H9 (cell line): Measurements from ENCODE around the gene CCDC3. TPM values are rescaled to one million over a fixed set of nuclear protein-coding genes. Genes with fewer than 3 reads are reported as not detected.

Experiments used
- DNase-seq: peaks from one replicate; pipeline ENCODE4 v3.0.0-alpha.2; 2017
- H2AFZ ChIP-seq: one replicate; pipeline ENCODE4 v1.6.1; 2013; ENCODE audit warnings: mild to moderate bottlenecking, low read length, control low read depth, moderate library complexity
- H2AK5ac ChIP-seq: 2 replicates; pipeline ENCODE4 v1.6.1; 2013; ENCODE audit warnings: low read length, control low read depth, mixed read lengths; ENCODE audit not compliant: insufficient read length
- H2BK120ac ChIP-seq: one replicate; pipeline ENCODE4 v1.6.1; 2013; ENCODE audit warnings: low read depth, mild to moderate bottlenecking, low read length, control low read depth, inconsistent platforms; ENCODE audit not compliant: poor library complexity, severe bottlenecking
- H2BK12ac ChIP-seq: 2 replicates; pipeline ENCODE4 v1.6.1; 2013; ENCODE audit warnings: low read length, control low read depth, mixed read lengths, low read depth; ENCODE audit not compliant: insufficient read length
- H2BK15ac ChIP-seq: 2 replicates; pipeline ENCODE4 v1.6.1; 2013; ENCODE audit warnings: low read depth, low read length, control low read depth
- H2BK20ac ChIP-seq: one replicate; pipeline ENCODE4 v1.6.1; 2013; ENCODE audit warnings: low read depth, mild to moderate bottlenecking, low read length, control low read depth, inconsistent platforms; ENCODE audit not compliant: poor library complexity, severe bottlenecking
- H2BK5ac ChIP-seq: 2 replicates; pipeline ENCODE4 v1.6.1; 2013; ENCODE audit warnings: low read length, control low read depth, mixed read lengths; ENCODE audit not compliant: insufficient read length
- H3K14ac ChIP-seq: 2 replicates; pipeline ENCODE4 v1.6.1; 2013; ENCODE audit warnings: low read length, control low read depth; ENCODE audit not compliant: insufficient read depth
- H3K18ac ChIP-seq: 2 replicates; pipeline ENCODE4 v1.6.1; 2013; ENCODE audit warnings: low read depth, mild to moderate bottlenecking, mixed read lengths, low read length, control low read depth; ENCODE audit not compliant: insufficient read length
- H3K23ac ChIP-seq: 2 replicates; pipeline ENCODE4 v1.6.1; 2013; ENCODE audit warnings: low read length, control low read depth, mixed read lengths, low read depth; ENCODE audit not compliant: insufficient read length
- H3K23me2 ChIP-seq: 2 replicates; pipeline ENCODE4 v1.6.1; 2013; ENCODE audit warnings: low read depth, mild to moderate bottlenecking, mixed read lengths, low read length, control low read depth; ENCODE audit not compliant: insufficient read length, poor library complexity, severe bottlenecking
- H3K27ac ChIP-seq: 2 replicates; pipeline ENCODE4 v1.5.1; 2013; ENCODE audit warnings: low read length, control low read depth, mixed read lengths, low read depth; ENCODE audit not compliant: insufficient read length
- H3K27me3 ChIP-seq: 2 replicates; pipeline ENCODE4 v1.6.1; 2013; ENCODE audit warnings: low read length, control low read depth, inconsistent platforms; ENCODE audit not compliant: insufficient read depth
- H3K4ac ChIP-seq: 2 replicates; pipeline ENCODE4 v1.6.1; 2013; ENCODE audit warnings: low read depth, mild to moderate bottlenecking, control low read depth, inconsistent platforms, low read length, moderate library complexity
- H3K4me1 ChIP-seq: 2 replicates; pipeline ENCODE4 v1.6.1; 2013; ENCODE audit warnings: low read length, control low read depth, inconsistent platforms; ENCODE audit not compliant: insufficient read depth
- H3K4me2 ChIP-seq: 2 replicates; pipeline ENCODE4 v1.6.1; 2013; ENCODE audit warnings: low read length, control low read depth, mixed read lengths; ENCODE audit not compliant: insufficient read length, insufficient read depth
- H3K56ac ChIP-seq: 2 replicates; pipeline ENCODE4 v1.6.1; 2013; ENCODE audit warnings: low read depth, mild to moderate bottlenecking, mixed read lengths, low read length, control low read depth; ENCODE audit not compliant: insufficient read length
- H3K79me1 ChIP-seq: 2 replicates; pipeline ENCODE4 v1.6.1; 2013; ENCODE audit warnings: low read depth, mild to moderate bottlenecking, moderate library complexity, low read length, control low read depth, inconsistent platforms; ENCODE audit not compliant: insufficient read depth, poor library complexity, severe bottlenecking
- H3K79me2 ChIP-seq: 2 replicates; pipeline ENCODE4 v1.6.1; 2013; ENCODE audit warnings: low read length, control low read depth, inconsistent platforms; ENCODE audit not compliant: insufficient read depth
- H3K9ac ChIP-seq: 2 replicates; pipeline ENCODE4 v1.6.1; 2013; ENCODE audit warnings: low read length, control low read depth, mixed read lengths; ENCODE audit not compliant: insufficient read length; ENCODE audit errors: extremely low read depth
- H3K9me3 ChIP-seq: one replicate; pipeline ENCODE4 v1.6.1; 2013; ENCODE audit warnings: low read depth, low read length, inconsistent platforms; ENCODE audit not compliant: control insufficient read depth
- H3T11ph ChIP-seq: one replicate; pipeline ENCODE4 v1.6.1; 2013; ENCODE audit warnings: mild to moderate bottlenecking, low read length, control low read depth, inconsistent platforms
- H4K20me1 ChIP-seq: one replicate; pipeline ENCODE4 v1.6.1; 2013; ENCODE audit not compliant: control insufficient read depth, insufficient read length, insufficient read depth
- H4K5ac ChIP-seq: 2 replicates; pipeline ENCODE4 v1.6.1; 2013; ENCODE audit warnings: low read depth, mild to moderate bottlenecking, mixed read lengths, low read length, control low read depth; ENCODE audit not compliant: insufficient read length
- H4K8ac ChIP-seq: replicated peaks from 2 replicates; pipeline ENCODE4 v1.6.1; 2013; ENCODE audit warnings: low read length, control low read depth, mixed read lengths, low read depth; ENCODE audit not compliant: insufficient read length
- H4K91ac ChIP-seq: 2 replicates; pipeline ENCODE4 v1.6.1; 2013; ENCODE audit warnings: low read depth, mild to moderate bottlenecking, moderate library complexity, mixed read lengths, low read length, control low read depth; ENCODE audit not compliant: insufficient read length
- H3K27ac Mint-ChIP-seq, 3 experiments: 2 replicates in 2 of 3; 3 replicates in 1 of 3; pipeline ENCODE4 v1.8.0; 2020 to 2021; ENCODE audit warnings: mixed read lengths in 3 of 3, mild to moderate bottlenecking in 1 of 3, moderate library complexity in 1 of 3
- H3K27me3 Mint-ChIP-seq: 2 replicates; pipeline ENCODE4 v1.8.0; 2021; ENCODE audit warnings: low read depth, mild to moderate bottlenecking, moderate library complexity, mixed read lengths
- H3K36me3 Mint-ChIP-seq, 3 experiments: 2 replicates in 2 of 3; 3 replicates in 1 of 3; pipeline ENCODE4 v1.8.0; 2020 to 2021; ENCODE audit warnings: low read depth in 3 of 3, mixed read lengths in 3 of 3; ENCODE audit not compliant: insufficient read depth in 1 of 3
- H3K4me1 Mint-ChIP-seq, 2 experiments: 2 replicates each; pipeline ENCODE4 v1.8.0; 2020; ENCODE audit warnings: mixed read lengths in 2 of 2
- H3K4me3 Mint-ChIP-seq, 2 experiments: 2 replicates in 1 of 2; 3 replicates in 1 of 2; pipeline ENCODE4 v1.8.0; 2020 to 2021; ENCODE audit warnings: mild to moderate bottlenecking in 2 of 2, mixed read lengths in 2 of 2, moderate library complexity in 1 of 2
- H3K9me3 Mint-ChIP-seq, 2 experiments: 2 replicates in 1 of 2; 3 replicates in 1 of 2; pipeline ENCODE4 v1.8.0; 2020; ENCODE audit warnings: mild to moderate bottlenecking in 2 of 2, mixed read lengths in 2 of 2, moderate library complexity in 1 of 2
- CTCF ChIP-seq: fragments of 200-600 bp; sonication (generic); conservative IDR thresholded peaks from 3 replicates; pipeline ENCODE4 v1.8.0; 2021; ENCODE audit warnings: antibody characterized with exemption, mild to moderate bottlenecking
- WGBS: extraction: QIAGEN DNeasy Blood & Tissue Kit; methylation state at CpG from one replicate; pipeline ENCODE4 v1.1.7; 2013; ENCODE audit warnings: missing lambda C conversion rate, low lambda C conversion rate, mixed read lengths; ENCODE audit not compliant: insufficient read length; ENCODE audit errors: extremely low coverage; 5-methylcytosine and 5-hydroxymethylcytosine counted together
- total RNA-seq: library from RNA; stranded (reverse); gene quantifications from 2 replicates; pipeline ENCODE4 v1.2.1, GENCODE V29; 2021

CCDC3 gene
- total RNA-seq, 1 experiment from 2014 or later = 2.3 TPM

- Histone ChIP-seq H2BK12ac (no peak overlapping the region), H3K56ac (no peak overlapping the region), H3K9ac (no peak overlapping the region), H3K27me3 (no peaks in the 10 kb centered on the region), H3K79me2 (no peaks in the 10 kb centered on the region), H3K9me3 (no peaks in the 10 kb centered on the region), H4K91ac (no peak overlapping the region), H3T11ph (no peak overlapping the region), H3K4me1 (no peaks in the 10 kb centered on the region), H2BK15ac (no peak overlapping the region), H2BK20ac (no peak overlapping the region), H4K8ac (no peak overlapping the region), H3K18ac (no peak overlapping the region), H2BK5ac (no peak overlapping the region), H3K23ac (no peak overlapping the region), H4K20me1 (no peaks in the 10 kb centered on the region), H3K14ac (no peak overlapping the region), H3K79me1 (no peaks in the 10 kb centered on the region), H3K27ac (no peak overlapping the region), H3K23me2 (no peaks in the 10 kb centered on the region), H3K4me2 (no peak overlapping the region), H2BK120ac (no peak overlapping the region), H3K4ac (no peak overlapping the region), H2AK5ac (no peak overlapping the region), H2AFZ (no peak overlapping the region), H4K5ac (no peak overlapping the region)
- H3K27me3 Mint-ChIP-seq = no peaks in the 10 kb centered on the region; the same call in 1 of the 2 replicates
- no peak for TF ChIP-seq CTCF
- H3K27ac Mint-ChIP-seq = no peak overlapping the region
- WGBS = no CpG with 5 or more reads among the region's 1 CpG
- H3K36me3 Mint-ChIP-seq = no peaks in the 10 kb centered on the region
- peaks cover 4 to 5% of the 10 kb centered on the region in 2 experiments for H3K4me1 Mint-ChIP-seq
- DNase-seq = no peak
- peaks cover 0 to 6% of the 10 kb centered on the region in 2 experiments; a peak in 1 of 5 replicates for H3K9me3 Mint-ChIP-seq
- H3K4me3 Mint-ChIP-seq = no peak overlapping the region
Observed at GRCh38 chr10:12927896-12928295, 73.6 kb downstream of the CCDC3 start.
